D341Med (cell line): Measurements from ENCODE around the gene SUGP2.
"Not testable (repeated sequence)": the region's sequence is repeated elsewhere in the genome, so short reads cannot be mapped to it uniquely, and the experiment has no call there.

Experiments
- DNase-seq: peaks from one replicate; pipeline ENCODE4 v3.0.0; 2012; ENCODE audit warnings: low spot score

Gene SUGP2

GRCh38 chr19:19031891-19032290, 1.4 kb downstream of the SUGP2 start:
- no peak for DNase-seq

GRCh38 chr19:19028526-19028925, 4.8 kb downstream of the SUGP2 start:
- DNase-seq = no peak

- DNase-seq = no peak
Observed at GRCh38 chr19:19027228-19027627, 6.1 kb downstream of the SUGP2 start.

- DNase-seq = no peak
Observed at GRCh38 chr19:19026299-19026971, 6.9 kb downstream of the SUGP2 start.

- DNase-seq = no peak
Observed at GRCh38 chr19:19025861-19026260, 7.5 kb downstream of the SUGP2 start.

GRCh38 chr19:19023376-19023775, 9.9 kb downstream of the SUGP2 start:
- DNase-seq = not testable (repeated sequence)

GRCh38 chr19:19022380-19022961, 10.8 kb downstream of the SUGP2 start:
- no peak for DNase-seq

- DNase-seq = no peak
Observed at GRCh38 chr19:19021115-19021514, 12.2 kb downstream of the SUGP2 start.

GRCh38 chr19:19010551-19010950, 22.8 kb downstream of the SUGP2 start:
- DNase-seq = no peak

- no peak for DNase-seq
Observed at GRCh38 chr19:19009951-19010350, 23.4 kb downstream of the SUGP2 start.

- DNase-seq = no peak
Observed at GRCh38 chr19:19006213-19006612, 27.1 kb downstream of the SUGP2 start.

- DNase-seq = no peak
Observed at GRCh38 chr19:19004144-19004543, 29.2 kb downstream of the SUGP2 start.

- DNase-seq = no peak
Observed at GRCh38 chr19:18999896-19000620, 33.3 kb downstream of the SUGP2 start.

- DNase-seq = no peak
Observed at GRCh38 chr19:18999016-18999758, 34.1 kb downstream of the SUGP2 start.

- DNase-seq = peak; percentile 28
Observed at GRCh38 chr19:18998276-18998675, 35.0 kb downstream of the SUGP2 start.

- DNase-seq = peak; percentile 38
Observed at GRCh38 chr19:18996796-18997394, 36.4 kb downstream of the SUGP2 start.

- DNase-seq = no peak
Observed at GRCh38 chr19:18996351-18996750, 37.0 kb downstream of the SUGP2 start.

GRCh38 chr19:18995804-18996241, 37.5 kb downstream of the SUGP2 start:
- DNase-seq = peak; percentile 85

GRCh38 chr19:18993115-18993514, 40.2 kb downstream of the SUGP2 start:
- DNase-seq = no peak

- no peak for DNase-seq
Observed at GRCh38 chr19:18992696-18993095, 40.6 kb downstream of the SUGP2 start.

GRCh38 chr19:18991468-18991867, 41.8 kb downstream of the SUGP2 start:
- DNase-seq = no peak

- no peak for DNase-seq
Observed at GRCh38 chr19:18991006-18991405, 42.3 kb downstream of the SUGP2 start.
